IPS-15b (cell line): ENCODE measurements around the gene E4F1.

Source experiments
- H3K27me3 ChIP-seq: one replicate; pipeline ENCODE4 v1.6.1; 2013; ENCODE audit warnings: low read length; ENCODE audit not compliant: control insufficient read depth, insufficient read depth
- H3K36me3 ChIP-seq: one replicate; pipeline ENCODE4 v1.6.1; 2013; ENCODE audit warnings: low read length; ENCODE audit not compliant: control insufficient read depth, insufficient read depth
- H3K4me1 ChIP-seq: one replicate; pipeline ENCODE4 v1.6.1; 2013; ENCODE audit warnings: mild to moderate bottlenecking, low read length; ENCODE audit not compliant: control insufficient read depth, insufficient read depth
- H3K4me3 ChIP-seq: one replicate; pipeline ENCODE4 v1.5.1; 2013; ENCODE audit warnings: low read depth, low read length
- H3K9ac ChIP-seq: one replicate; pipeline ENCODE4 v1.6.1; 2013; ENCODE audit warnings: low read depth, mild to moderate bottlenecking, low read length
- H3K9me3 ChIP-seq: one replicate; pipeline ENCODE4 v1.6.1; 2013; ENCODE audit warnings: mild to moderate bottlenecking, low read length; ENCODE audit not compliant: control insufficient read depth, insufficient read depth

E4F1 gene

DNA sequence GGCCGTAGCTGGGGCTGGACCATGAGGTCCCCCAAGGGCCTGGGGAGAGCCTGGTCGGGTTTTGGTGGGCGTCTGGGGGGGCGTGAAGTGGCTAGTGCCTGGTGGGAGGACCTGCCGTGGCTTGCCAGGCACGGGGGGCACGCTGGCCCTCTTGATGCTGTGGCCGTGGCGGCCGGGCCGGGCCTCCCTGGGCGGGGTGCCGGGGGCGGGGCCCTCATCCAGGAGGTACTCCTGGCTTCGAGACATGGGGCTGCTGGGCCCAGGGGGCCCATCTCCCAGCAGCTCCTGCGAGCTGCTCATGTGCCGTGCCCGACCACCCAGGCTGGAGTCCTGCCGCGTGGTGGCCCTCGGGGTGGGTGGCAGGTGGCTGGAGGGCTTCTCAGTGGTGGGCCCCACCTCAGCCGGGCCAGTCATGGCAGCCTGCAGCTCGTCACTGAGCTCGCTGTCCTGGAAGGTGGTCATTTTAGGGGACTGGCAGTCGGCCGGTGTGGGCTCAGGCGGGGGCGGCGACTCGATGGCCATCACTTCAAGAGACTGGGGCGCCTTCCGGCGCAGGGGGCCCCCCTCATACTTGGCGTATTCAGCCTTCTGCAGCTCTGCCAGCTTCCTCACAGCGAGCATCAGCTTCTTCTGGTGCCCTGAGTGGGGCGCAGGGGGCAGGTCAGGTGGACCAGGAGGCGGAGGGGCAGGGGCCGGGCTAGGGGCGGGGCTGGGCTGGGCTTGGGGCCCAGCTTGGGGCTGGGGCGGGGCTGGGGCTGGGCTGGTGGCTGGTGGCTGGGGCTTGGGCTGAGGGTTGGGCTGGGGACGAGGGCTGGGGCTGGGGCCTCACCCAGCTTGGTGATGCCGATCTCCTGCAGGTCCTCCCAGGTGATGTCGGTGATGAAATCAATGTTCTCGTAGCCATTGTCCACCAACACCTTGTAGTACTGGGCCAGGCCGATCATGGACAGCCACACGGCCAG lies 42.1 kb upstream of the E4F1 start:
- Histone ChIP-seq H3K9me3 (no peaks in the 10 kb centered on the region), H3K27me3 (no peaks in the 10 kb centered on the region), H3K36me3 (peaks cover 11% of the 10 kb centered on the region), H3K9ac (no peak overlapping the region), H3K4me1 (no peaks in the 10 kb centered on the region), H3K4me3 (no peak overlapping the region)

DNA sequence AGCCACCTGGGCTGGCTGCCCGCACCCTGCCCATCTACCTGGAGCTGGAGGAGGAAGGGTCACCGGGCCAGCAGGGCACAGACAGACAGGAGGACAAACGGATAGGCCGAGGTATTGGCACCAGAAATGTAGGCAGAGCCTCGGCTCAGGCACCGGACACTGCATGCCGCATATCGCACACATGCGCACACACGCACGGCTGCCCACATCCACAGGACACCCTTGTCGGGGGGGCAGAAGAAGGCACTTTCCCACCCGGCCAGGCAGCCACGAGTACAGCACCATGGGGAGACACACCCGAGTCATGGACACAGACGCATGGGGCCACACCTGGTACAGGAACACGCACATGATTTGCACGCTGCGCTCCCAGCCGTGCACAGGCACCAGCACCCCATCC lies 41.4 kb upstream of the E4F1 start:
- no peak overlapping the region for H3K4me3 ChIP-seq
- H3K4me1 ChIP-seq: no peaks in the 10 kb centered on the region
- H3K9ac ChIP-seq: no peak overlapping the region
- H3K9me3 ChIP-seq: no peaks in the 10 kb centered on the region
- H3K27me3 ChIP-seq: no peaks in the 10 kb centered on the region
- H3K36me3 ChIP-seq: peaks cover 6% of the 10 kb centered on the region

DNA sequence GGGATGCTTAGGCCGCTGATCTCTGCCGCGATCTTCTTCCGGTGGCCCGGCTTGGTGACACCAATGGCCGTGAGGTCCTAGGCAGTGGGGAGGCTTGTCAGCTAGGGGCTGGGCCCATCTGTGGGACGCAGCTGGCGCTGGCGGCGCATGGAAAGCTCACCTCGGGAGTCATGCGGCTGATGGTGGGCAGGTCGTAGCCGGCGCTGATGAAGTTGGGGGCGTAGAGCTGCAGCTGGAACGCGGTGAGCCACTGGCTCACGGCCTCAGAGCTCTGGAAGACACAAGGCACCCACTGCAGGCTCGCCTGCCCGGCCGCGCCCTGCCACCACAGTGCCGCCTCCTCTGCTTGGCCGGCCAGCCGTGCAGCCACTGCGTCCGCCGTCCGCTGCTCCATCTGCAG lies 39.7 kb upstream of the E4F1 start:
- H3K4me1 ChIP-seq: no peaks in the 10 kb centered on the region
- no peak overlapping the region for H3K9ac ChIP-seq
- H3K27me3 ChIP-seq: no peaks in the 10 kb centered on the region
- peaks cover 3% of the 10 kb centered on the region for H3K36me3 ChIP-seq
- no peaks in the 10 kb centered on the region for H3K9me3 ChIP-seq
- H3K4me3 ChIP-seq: no peak overlapping the region

DNA sequence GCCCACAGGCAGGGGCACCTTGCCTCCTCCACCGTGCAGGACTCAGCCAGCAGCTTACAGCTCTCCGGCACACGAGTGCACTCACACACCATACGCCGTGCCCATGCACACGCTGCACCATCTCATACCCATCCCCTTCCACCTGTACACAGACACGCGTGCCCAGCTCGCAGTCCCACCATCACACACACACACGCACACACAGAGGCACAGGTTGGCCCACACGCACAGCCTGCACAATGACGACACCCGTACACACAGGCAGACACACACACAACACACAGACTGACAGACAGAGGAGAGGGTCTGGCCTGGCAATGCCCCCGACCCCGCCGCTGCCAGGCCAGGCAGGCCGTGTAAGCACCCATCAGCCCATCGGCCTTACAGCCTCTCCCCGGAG lies 39.0 kb upstream of the E4F1 start:
- H3K9me3 ChIP-seq: no peaks in the 10 kb centered on the region
- H3K27me3 ChIP-seq: no peaks in the 10 kb centered on the region
- H3K36me3 ChIP-seq: peaks cover 3% of the 10 kb centered on the region
- no peak overlapping the region for H3K9ac ChIP-seq
- H3K4me3 ChIP-seq: no peak overlapping the region
- H3K4me1 ChIP-seq: no peaks in the 10 kb centered on the region

- H3K4me3 ChIP-seq: no peak overlapping the region
- H3K9me3 ChIP-seq: no peaks in the 10 kb centered on the region
- H3K9ac ChIP-seq: no peak overlapping the region
- H3K36me3 ChIP-seq: peaks cover 3% of the 10 kb centered on the region
- no peaks in the 10 kb centered on the region for H3K27me3 ChIP-seq
- H3K4me1 ChIP-seq: no peaks in the 10 kb centered on the region
These were observed 38.4 kb upstream of the E4F1 start for GRCh38 chr16:2184962-2185361.

DNA sequence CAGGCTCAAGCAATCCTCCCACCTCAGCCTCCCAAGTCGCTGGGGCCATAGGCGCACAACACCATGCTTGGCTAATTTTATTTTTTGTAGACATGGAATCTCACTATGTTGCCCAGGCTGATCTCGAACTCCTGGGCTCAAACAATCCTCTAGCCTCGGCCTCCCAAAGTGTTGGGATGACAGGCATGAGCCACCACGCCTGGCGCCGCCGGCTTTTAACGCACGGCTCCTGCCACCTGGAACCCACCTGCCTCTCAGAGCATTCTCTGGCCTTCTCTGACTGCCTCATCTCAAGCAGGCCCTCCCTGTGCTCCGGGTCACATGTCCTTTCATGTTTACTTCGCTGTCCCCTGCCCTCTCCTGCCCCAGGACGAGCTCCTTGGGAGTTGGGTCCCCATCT lies 37.3 kb upstream of the E4F1 start:
- Histone ChIP-seq H3K27me3 (no peaks in the 10 kb centered on the region), H3K4me3 (no peak overlapping the region), H3K9ac (no peak overlapping the region)

GRCh38 chr16:2186505-2186904 lies 36.9 kb upstream of the E4F1 start:
- Histone ChIP-seq H3K27me3 (no peaks in the 10 kb centered on the region), H3K36me3 (peaks cover 3% of the 10 kb centered on the region), H3K4me3 (no peak overlapping the region), H3K4me1 (no peaks in the 10 kb centered on the region), H3K9me3 (no peaks in the 10 kb centered on the region), H3K9ac (no peak overlapping the region)

More for the DNA sequence above, 37.3 kb upstream of the E4F1 start:
- Histone ChIP-seq H3K9me3 (no peaks in the 10 kb centered on the region), H3K4me1 (no peaks in the 10 kb centered on the region), H3K36me3 (peaks cover 3% of the 10 kb centered on the region)

GRCh38 chr16:2187212-2187611 lies 36.2 kb upstream of the E4F1 start:
- peaks cover 3% of the 10 kb centered on the region for H3K36me3 ChIP-seq
- no peaks in the 10 kb centered on the region for H3K9me3 ChIP-seq
- no peaks in the 10 kb centered on the region for H3K27me3 ChIP-seq
- no peaks in the 10 kb centered on the region for H3K4me1 ChIP-seq
- no peak overlapping the region for H3K9ac ChIP-seq
- H3K4me3 ChIP-seq: no peak overlapping the region

- H3K4me1 ChIP-seq: no peaks in the 10 kb centered on the region
- no peaks in the 10 kb centered on the region for H3K9me3 ChIP-seq
- H3K9ac ChIP-seq: no peak overlapping the region
- no peaks in the 10 kb centered on the region for H3K27me3 ChIP-seq
- H3K4me3 ChIP-seq: no peak overlapping the region
- H3K36me3 ChIP-seq: no peaks in the 10 kb centered on the region
These were observed 35.0 kb upstream of the E4F1 start for GRCh38 chr16:2188395-2188794.

- no peak overlapping the region for H3K9ac ChIP-seq
- no peaks in the 10 kb centered on the region for H3K27me3 ChIP-seq
- no peak overlapping the region for H3K4me3 ChIP-seq
- H3K4me1 ChIP-seq: no peaks in the 10 kb centered on the region
- H3K36me3 ChIP-seq: no peaks in the 10 kb centered on the region
- H3K9me3 ChIP-seq: no peaks in the 10 kb centered on the region
These were observed 34.0 kb upstream of the E4F1 start for GRCh38 chr16:2189252-2189893.

GRCh38 chr16:2190002-2190658 lies 33.3 kb upstream of the E4F1 start:
- Histone ChIP-seq H3K4me1 (no peaks in the 10 kb centered on the region), H3K4me3 (no peak overlapping the region), H3K9ac (peak overlapping the region; percentile 47), H3K9me3 (no peaks in the 10 kb centered on the region), H3K27me3 (no peaks in the 10 kb centered on the region), H3K36me3 (no peaks in the 10 kb centered on the region)
